HFF-Myc (cell line): Measurements from ENCODE around the gene TRIM6.

ENCODE experiments used
- DNase-seq: peaks from one replicate; pipeline ENCODE4 v3.0.0-alpha.2; 2011; ENCODE audit warnings: low read depth; ENCODE audit errors: extremely low read depth
- H3K4me3 ChIP-seq: replicated peaks from 2 replicates; pipeline ENCODE4 v1.5.1; 2011; ENCODE audit warnings: low read depth, mild to moderate bottlenecking, control low read depth, low read length
- TF ChIP-seq, protein P1 (sequence below): IDR thresholded peaks from 2 replicates; pipeline ENCODE4 v1.5.1; 2012; ENCODE audit warnings: mild to moderate bottlenecking, low read depth, low read length, control low read depth; ENCODE audit errors: missing control alignments

Gene TRIM6

DNA sequence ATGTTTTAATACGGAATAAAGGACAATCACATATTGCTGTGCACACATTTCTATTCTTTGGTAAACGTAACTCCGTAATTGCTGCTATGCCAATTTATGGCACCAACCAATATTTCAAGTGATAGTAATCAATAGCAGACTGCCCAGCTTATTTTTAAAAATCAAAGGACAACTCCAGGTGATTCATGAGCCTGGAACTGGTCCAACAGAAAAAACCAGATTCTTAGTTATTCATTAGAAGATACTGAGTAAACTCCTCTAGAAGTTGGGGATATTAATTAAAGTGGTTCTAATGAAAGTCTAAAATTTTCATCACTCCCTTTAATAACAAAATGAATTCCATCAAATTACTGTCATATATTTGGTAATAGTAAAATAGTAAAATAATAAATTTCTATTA, 38.7 kb upstream of the TRIM6 start:
- DNase-seq: no peak
- TF ChIP-seq, protein P1, sequence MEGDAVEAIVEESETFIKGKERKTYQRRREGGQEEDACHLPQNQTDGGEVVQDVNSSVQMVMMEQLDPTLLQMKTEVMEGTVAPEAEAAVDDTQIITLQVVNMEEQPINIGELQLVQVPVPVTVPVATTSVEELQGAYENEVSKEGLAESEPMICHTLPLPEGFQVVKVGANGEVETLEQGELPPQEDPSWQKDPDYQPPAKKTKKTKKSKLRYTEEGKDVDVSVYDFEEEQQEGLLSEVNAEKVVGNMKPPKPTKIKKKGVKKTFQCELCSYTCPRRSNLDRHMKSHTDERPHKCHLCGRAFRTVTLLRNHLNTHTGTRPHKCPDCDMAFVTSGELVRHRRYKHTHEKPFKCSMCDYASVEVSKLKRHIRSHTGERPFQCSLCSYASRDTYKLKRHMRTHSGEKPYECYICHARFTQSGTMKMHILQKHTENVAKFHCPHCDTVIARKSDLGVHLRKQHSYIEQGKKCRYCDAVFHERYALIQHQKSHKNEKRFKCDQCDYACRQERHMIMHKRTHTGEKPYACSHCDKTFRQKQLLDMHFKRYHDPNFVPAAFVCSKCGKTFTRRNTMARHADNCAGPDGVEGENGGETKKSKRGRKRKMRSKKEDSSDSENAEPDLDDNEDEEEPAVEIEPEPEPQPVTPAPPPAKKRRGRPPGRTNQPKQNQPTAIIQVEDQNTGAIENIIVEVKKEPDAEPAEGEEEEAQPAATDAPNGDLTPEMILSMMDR: no peak
- no peak overlapping the region for H3K4me3 ChIP-seq

DNA sequence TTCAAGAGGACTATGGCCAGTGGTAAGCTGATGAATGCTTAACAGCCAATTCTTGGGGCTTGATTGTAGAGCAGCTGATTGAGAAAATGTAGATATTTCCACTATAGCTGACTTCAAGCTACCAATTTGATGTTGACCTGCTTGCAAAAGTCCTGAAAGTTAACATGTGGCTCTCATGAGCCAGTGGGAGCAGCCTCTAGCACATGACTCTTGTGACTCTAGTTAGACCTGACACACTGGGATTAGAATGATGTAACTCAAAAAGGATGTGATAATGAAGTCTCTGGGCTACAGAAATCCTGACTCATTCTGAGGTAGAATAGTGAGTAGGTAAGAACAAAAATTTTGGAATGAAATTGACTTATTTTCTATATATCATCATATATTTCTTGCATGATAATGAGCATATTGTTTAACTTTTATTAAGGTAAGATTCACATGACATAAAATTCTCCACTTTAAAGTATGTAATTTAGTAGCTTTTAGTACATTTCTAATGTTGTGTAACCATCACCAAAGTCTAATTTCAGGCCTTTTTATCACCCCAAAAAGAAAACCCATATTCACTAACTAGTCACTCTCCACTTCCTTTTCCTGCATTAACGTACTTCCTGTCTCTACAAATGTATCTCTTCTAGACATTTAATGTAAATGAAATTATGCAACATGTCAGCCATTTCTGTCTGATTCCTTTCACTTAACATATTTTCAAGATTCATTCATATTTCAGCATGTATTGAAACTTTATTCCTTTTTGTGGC, 32.0 kb upstream of the TRIM6 start:
- H3K4me3 ChIP-seq: no peak overlapping the region
- TF ChIP-seq, protein P1: no peak
- no peak for DNase-seq

DNA sequence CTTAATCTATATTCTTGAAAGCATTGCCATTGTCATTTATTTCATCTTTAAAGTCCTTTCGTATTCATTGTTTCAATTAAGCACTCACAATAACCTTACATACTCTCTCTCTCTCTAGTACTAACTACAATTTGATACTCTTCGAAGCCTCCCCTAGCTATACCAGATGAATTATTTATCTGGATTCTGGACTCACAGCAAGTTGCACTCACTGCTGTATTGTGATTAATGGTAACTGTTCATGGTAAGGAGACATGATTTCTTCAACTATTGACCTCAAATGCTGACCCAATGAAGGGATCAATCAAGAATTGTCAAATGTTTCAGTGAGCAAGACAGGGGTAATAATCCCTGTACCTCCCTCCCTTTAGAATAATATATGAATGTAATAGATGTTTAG, 21.8 kb upstream of the TRIM6 start:
- DNase-seq: no peak
- TF ChIP-seq, protein P1: no peak
- H3K4me3 ChIP-seq: no peak overlapping the region

DNA sequence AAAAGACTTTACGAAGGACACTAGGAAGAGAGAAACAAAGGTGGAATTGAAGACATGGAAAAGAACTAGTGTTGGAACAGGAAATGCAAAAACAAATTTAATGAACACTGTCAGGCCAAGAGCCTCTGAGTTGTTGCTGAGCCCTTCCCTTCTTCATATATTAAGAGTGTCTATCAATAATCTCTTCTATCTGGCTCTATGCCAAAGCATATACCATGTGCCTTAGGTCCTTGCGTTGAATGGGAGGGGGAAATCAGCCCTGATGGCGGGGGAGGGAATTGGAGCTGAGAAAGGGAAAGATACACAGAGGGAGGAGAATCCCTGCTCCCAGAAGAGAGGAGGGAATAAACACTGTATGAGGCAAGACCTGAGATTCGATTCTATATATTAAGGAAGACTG, 21.3 kb upstream of the TRIM6 start:
- no peak for DNase-seq
- H3K4me3 ChIP-seq: no peak overlapping the region
- TF ChIP-seq, protein P1: no peak

DNA sequence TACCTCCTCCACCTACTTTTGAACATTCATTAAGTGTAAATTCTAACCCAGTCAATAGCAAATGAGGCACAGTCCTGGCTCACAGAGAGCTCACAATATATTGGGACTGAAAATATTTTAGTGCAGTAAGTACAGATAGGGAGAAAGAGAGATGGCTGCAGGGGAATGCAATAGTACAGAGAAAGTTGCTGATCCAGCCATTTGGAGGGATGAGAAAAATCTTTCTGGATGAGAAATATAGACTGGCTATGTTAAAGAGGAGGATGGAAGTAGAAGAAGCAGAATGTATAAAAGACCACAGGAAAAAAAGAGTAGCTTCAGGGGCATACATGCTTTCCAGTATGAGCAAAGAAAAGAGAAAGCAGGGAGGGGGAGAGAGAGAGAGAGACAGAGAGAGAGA, 19.3 kb upstream of the TRIM6 start:
- TF ChIP-seq, protein P1: no peak
- no peak overlapping the region for H3K4me3 ChIP-seq
- DNase-seq: no peak

DNA sequence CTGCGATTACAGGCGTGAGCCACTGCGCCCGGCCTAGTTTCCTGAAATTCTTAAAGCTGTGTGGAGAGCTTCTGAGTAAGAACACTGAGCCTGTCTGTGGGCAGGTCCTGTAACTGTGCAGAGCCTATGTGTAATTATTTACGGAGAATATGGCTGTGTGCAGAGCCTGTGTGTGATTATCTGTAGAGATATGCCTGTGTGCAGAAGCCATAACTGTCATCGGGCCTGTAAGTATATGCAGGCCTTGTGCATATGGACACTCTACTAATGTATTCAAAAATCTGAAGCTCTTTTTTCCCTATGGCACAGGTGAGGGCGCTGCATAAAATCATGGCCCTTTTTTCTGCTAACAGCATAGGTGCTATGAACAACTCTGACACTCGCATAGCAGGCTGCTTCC, 15.9 kb upstream of the TRIM6 start, which contains the start of gene OR52B6:
Gene OR52B6, plus strand, starts transcription at position 301 of the 400 bp plus-strand sequence. Its CDS starts 0 bp downstream, at position 301.
- TF ChIP-seq, protein P1: no peak
- no peak within 1 kb of the TSS for H3K4me3 ChIP-seq
- no peak for DNase-seq
